HepG2 (cell line): Measurements from ENCODE around the gene CREBBP. TPM values are rescaled to one million over a fixed set of nuclear protein-coding genes. Genes with fewer than 3 reads are reported as not detected.

Experiments used
- ATAC-seq: fragments of 200-7000 bp; cut with Tn5 transposase; 3 replicates; pipeline ENCODE4 v1.9.1; 2020; ENCODE audit warnings: mild to moderate bottlenecking, moderate library complexity
- BruUV-seq: library from RNA; stranded (reverse); fragments of 400-500 nt; replicated peaks from 2 replicates; lab custom pipeline; 2021; lab: Mats Ljungman, UMichigan
- CTCF ChIA-PET: fragments of 300-600 bp; formaldehyde crosslinking; extraction: SDS; loops from one replicate; lab custom pipeline; 2021; ENCODE audit warnings: low total read pairs, inconsistent platforms, low intra/inter-chr PET ratio; lab: Yijun Ruan, JAX
- POLR2A ChIA-PET: fragments of 350-600 bp; sonication (Branson Sonifier 250); formaldehyde crosslinking; loops from one replicate; lab custom pipeline; 2020; ENCODE audit warnings: antibody characterized with exemption, inconsistent platforms; lab: Yijun Ruan, JAX
- DNase-seq: peaks from one replicate; pipeline ENCODE4 v3.0.0-alpha.2; 2015; ENCODE audit warnings: low spot score
- FAIRE-seq: peaks from 3 replicates; lab custom pipeline; 2011; peaks lifted over from hg19 to GRCh38; lab: Jason Lieb, UNC
- H2AFZ ChIP-seq: one replicate; pipeline ENCODE4 v1.6.1; 2011; ENCODE audit warnings: low read length, inconsistent platforms
- H3K27ac ChIP-seq: fragments of 300-600 bp; 3 replicates; pipeline ENCODE4 v1.8.0; 2011; ENCODE audit warnings: mixed run types, mild to moderate bottlenecking, mixed read lengths, low read length, inconsistent platforms; ENCODE audit not compliant: insufficient read depth; ENCODE audit errors: extremely low read length
- H3K27me3 ChIP-seq, 2 experiments: fragments of 200-600 bp in 1 of 2; 2 replicates in 1 of 2; 3 replicates in 1 of 2; pipeline versions ENCODE4 v1.6.0 to v1.8.0; 2011; ENCODE audit warnings: low read length in 2 of 2, mild to moderate bottlenecking in 2 of 2, moderate library complexity in 2 of 2, inconsistent platforms in 1 of 2; ENCODE audit not compliant: insufficient read depth in 2 of 2, control insufficient read depth in 1 of 2
- H3K36me3 ChIP-seq, 2 experiments: fragments of 200-600 bp in 1 of 2; replicated peaks in 1 of 2; 2 replicates in 1 of 2; 3 replicates in 1 of 2; pipeline versions ENCODE4 v1.5.1 to v1.8.0; 2011; ENCODE audit warnings: low read length in 2 of 2, inconsistent platforms in 1 of 2; ENCODE audit not compliant: insufficient read depth in 2 of 2, control insufficient read depth in 1 of 2
- H3K4me1 ChIP-seq: 2 replicates; pipeline ENCODE4 v1.5.1; 2012; ENCODE audit warnings: low read length, inconsistent platforms; ENCODE audit not compliant: insufficient read depth
- H3K4me2 ChIP-seq: 2 replicates; pipeline ENCODE4 v1.6.0; 2011; ENCODE audit warnings: low read depth, low read length, inconsistent platforms
- H3K4me3 ChIP-seq, 3 experiments: fragments of 200-600 bp in 1 of 3; sonication (generic), shearing (Covaris generic) in 1 of 3; replicated peaks in 1 of 3; 2 replicates each; pipeline ENCODE4 v1.5.1; 2011 to 2016; ENCODE audit warnings: low read length in 3 of 3, inconsistent platforms in 2 of 3, low read depth in 2 of 3, mild to moderate bottlenecking in 2 of 3, control low read depth in 1 of 3, mixed read lengths in 1 of 3; ENCODE audit not compliant: insufficient read depth in 1 of 3
- H3K79me2 ChIP-seq: one replicate; pipeline ENCODE4 v1.6.1; 2011; ENCODE audit warnings: low read length, inconsistent platforms; ENCODE audit not compliant: insufficient read depth
- H3K9ac ChIP-seq: 2 replicates; pipeline ENCODE4 v1.6.0; 2011; ENCODE audit warnings: mild to moderate bottlenecking, low read depth, low read length, inconsistent platforms; ENCODE audit not compliant: insufficient read depth
- H3K9me3 ChIP-seq: 2 replicates; pipeline ENCODE4 v1.5.1; 2012; ENCODE audit warnings: mild to moderate bottlenecking, low read length
- H4K20me1 ChIP-seq: 2 replicates; pipeline ENCODE4 v1.6.0; 2011; ENCODE audit warnings: inconsistent platforms, mild to moderate bottlenecking, low read length, moderate library complexity; ENCODE audit not compliant: insufficient read depth
- DNMT3B ChIP-seq: conservative IDR thresholded peaks from 2 replicates; pipeline ENCODE4 v1.6.1; 2016; ENCODE audit warnings: missing biosample characterization, control low read depth
- MEF2D ChIP-seq: sonication (generic); formaldehyde crosslinking; IDR thresholded peaks from 2 replicates; pipeline ENCODE4 v1.5.1; 2020; ENCODE audit warnings: mild to moderate bottlenecking, missing genetic modification reagents
- PHF20 ChIP-seq: sonication (generic); formaldehyde crosslinking; IDR thresholded peaks from 2 replicates; pipeline ENCODE4 v1.5.0; 2020; ENCODE audit warnings: mild to moderate bottlenecking, missing genetic modification reagents
- RBM22 ChIP-seq: fragments of 200-400 bp; formaldehyde crosslinking; optimal IDR thresholded peaks from 2 replicates; pipeline ENCODE3; 2017; ENCODE audit warnings: mild to moderate bottlenecking, low read length, moderate library complexity
- SMC3 ChIP-seq: IDR thresholded peaks from 2 replicates; pipeline ENCODE4 v1.6.1; 2011; ENCODE audit warnings: low read length, improper control_type of control experiment
- ZNF30 ChIP-seq: sonication (generic); formaldehyde crosslinking; IDR thresholded peaks from 2 replicates; pipeline ENCODE4 v1.5.0; 2020; ENCODE audit warnings: mild to moderate bottlenecking, missing genetic modification reagents
- ZNF543 ChIP-seq: sonication (generic); formaldehyde crosslinking; IDR thresholded peaks from 2 replicates; pipeline ENCODE4 v1.4.0; 2020; ENCODE audit warnings: mild to moderate bottlenecking, missing genetic modification reagents
- ZNF670 ChIP-seq: sonication (generic); formaldehyde crosslinking; IDR thresholded peaks from 2 replicates; pipeline ENCODE4 v1.8.0; 2022; ENCODE audit warnings: mild to moderate bottlenecking, missing genetic modification reagents, borderline replicate concordance
- ZNF772 ChIP-seq: sonication (generic); formaldehyde crosslinking; IDR thresholded peaks from 2 replicates; pipeline ENCODE4 v1.5.0; 2020; ENCODE audit warnings: mild to moderate bottlenecking, missing genetic modification reagents
- WGBS: methylation state at CpG from one replicate; pipeline ENCODE4 v1.1.6; 2017; ENCODE audit warnings: low lambda C conversion rate; 5-methylcytosine and 5-hydroxymethylcytosine counted together
- in situ Hi-C: cut with HindIII; loops from 2 replicates; pipeline ENCODE4 v1.10.0; 2017; ENCODE audit warnings: low pct_unique_long_range_greater_than_20kb; ENCODE audit not compliant: extremely low pct_ligation_motif_present
- intact Hi-C: fragments of 100-400 bp; cut with micrococcal nuclease; formaldehyde crosslinking; loops from one replicate; pipeline ENCODE4 v1.10.0; 2022; ENCODE audit not compliant: unreplicated experiment
- polyA plus RNA-seq, 8 experiments: library from polyadenylated mRNA; depleted of rRNA in 3 of 8; stranded (reverse) in 7 of 8; unstranded in 1 of 8; fragments of >200 nt; fragmentation: Illumina TruSeq in 4 of 8; extraction: Trizol in 4 of 8; gene quantifications; 2 replicates each; pipeline versions ENCODE4 v1.2.1 to v1.2.3, GENCODE V29; 2011 to 2016; ENCODE audit warnings: low read depth in 4 of 8, missing spikeins in 1 of 8, mixed read lengths in 1 of 8; ENCODE audit not compliant: insufficient read depth in 1 of 8
- total RNA-seq, 5 experiments: library from RNA; depleted of rRNA; stranded (reverse); fragments of >200 nt; fragmentation: Illumina TruSeq; extraction: Trizol; gene quantifications; 2 replicates each; pipeline ENCODE4 v1.2.3, GENCODE V29; 2016; ENCODE audit warnings: low read depth in 1 of 5
- TF ChIP-seq, protein P1 (sequence below): sonication (generic); formaldehyde crosslinking; IDR thresholded peaks from 2 replicates; pipeline ENCODE4 v1.4.0; 2020; ENCODE audit warnings: missing genetic modification reagents, mild to moderate bottlenecking, borderline replicate concordance

The CREBBP gene
- total and polyA plus RNA-seq, 2 of the 13 experiments (the other 11 are each of a cell fraction or from before 2014, with no cell fraction given), result 5.3 to 10.4 TPM

DNA sequence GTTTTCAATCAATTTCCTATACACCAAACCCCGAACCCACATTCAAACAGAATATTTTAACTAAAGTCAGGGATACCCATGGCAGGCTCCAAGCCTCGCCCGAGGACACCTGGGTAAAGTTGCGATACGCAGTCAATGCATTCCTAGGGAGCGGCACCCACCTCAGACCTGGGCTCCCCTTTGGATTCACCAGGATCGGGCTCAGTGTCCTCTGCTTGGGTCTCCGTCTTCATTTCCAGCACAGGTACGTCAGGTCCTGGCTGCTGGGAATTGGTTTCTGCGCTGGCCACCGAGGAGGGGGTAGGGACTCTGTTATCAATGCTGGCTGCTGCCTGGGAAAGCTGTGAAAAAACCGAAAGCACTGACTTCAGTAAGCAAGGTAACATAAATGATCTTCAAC, 111.5 kb downstream of the CREBBP start:
- Histone ChIP-seq H3K4me3 (no peak overlapping the region), H3K9ac (no peak overlapping the region), H3K9me3 (no peaks in the 10 kb centered on the region)
- 97% methylated on average over 12 of the region's 12 CpGs for WGBS
- intact Hi-C loops, result no loop called here
- no peak for DNase-seq
- no peak for TF ChIP-seq ZNF772 (CRISPR knock-in tag)
- no peak for TF ChIP-seq ZNF543 (CRISPR knock-in tag)
- TF ChIP-seq ZNF670 (CRISPR knock-in tag), result no peak
- peak; percentile 30 for TF ChIP-seq RBM22
- TF ChIP-seq ZNF30, result no peak
- TF ChIP-seq, all 625 proteins: peak for 1
- ChIA-PET POLR2A (no interaction called here), CTCF (no interaction called here)
- Histone ChIP-seq H2AFZ (no peak overlapping the region), H3K4me2 (no peak overlapping the region), H3K36me3 (peaks cover 40 to 84% of the 10 kb centered on the region in 2 experiments), H4K20me1 (no peaks in the 10 kb centered on the region), H3K79me2 (no peaks in the 10 kb centered on the region), H3K27me3 (no peaks in the 10 kb centered on the region), H3K27ac (no peak overlapping the region), H3K4me1 (no peaks in the 10 kb centered on the region)
- ATAC-seq (no peak), FAIRE-seq (no peak)
- in situ Hi-C loops, result no loop called here
- no TSS peak for BruUV-seq

DNA sequence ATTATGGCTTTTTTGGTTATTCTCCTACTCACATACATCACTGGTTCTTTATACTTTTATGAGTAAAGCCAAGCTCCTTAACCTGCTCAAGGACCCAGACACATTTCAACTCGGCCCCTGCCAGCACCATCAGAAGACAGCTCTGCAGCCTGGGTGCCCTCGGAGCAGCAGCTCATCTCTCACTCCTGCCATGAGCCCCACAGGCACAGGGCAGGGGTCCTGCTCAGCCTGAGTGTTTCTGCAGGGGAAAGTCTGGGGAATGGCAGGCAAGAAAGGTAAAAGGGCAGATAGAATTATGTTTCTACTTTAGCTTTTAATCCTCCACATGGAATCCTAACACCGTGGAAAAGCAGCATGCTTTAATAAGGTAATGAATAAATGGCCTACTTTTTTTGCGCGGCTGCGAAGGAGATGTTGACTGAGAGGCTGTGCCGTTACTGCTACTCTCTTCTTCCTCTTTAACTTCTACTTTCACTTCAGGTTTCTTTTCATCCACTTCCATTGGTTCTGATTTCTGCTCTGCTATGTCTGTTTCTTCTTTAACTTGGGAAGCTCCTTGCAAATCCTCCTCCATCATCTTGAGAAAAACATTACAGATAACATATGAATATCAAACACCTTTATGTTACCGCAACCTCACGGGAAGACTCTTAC, 113.1 kb downstream of the CREBBP start:
- no peak overlapping the region for H3K27ac ChIP-seq
- intact Hi-C loops (no loop called here), in situ Hi-C loops (no loop called here)
- H3K4me1 ChIP-seq, result no peaks in the 10 kb centered on the region
- H3K79me2 ChIP-seq, result no peaks in the 10 kb centered on the region
- no peak overlapping the region for H3K9ac ChIP-seq
- WGBS, result 98% methylated on average over 9 of the region's 9 CpGs
- H3K27me3 ChIP-seq, result no peaks in the 10 kb centered on the region
- no TSS peak for BruUV-seq
- DNase-seq, result no peak
- no peak overlapping the region for H3K4me2 ChIP-seq
- TF ChIP-seq, protein P1, sequence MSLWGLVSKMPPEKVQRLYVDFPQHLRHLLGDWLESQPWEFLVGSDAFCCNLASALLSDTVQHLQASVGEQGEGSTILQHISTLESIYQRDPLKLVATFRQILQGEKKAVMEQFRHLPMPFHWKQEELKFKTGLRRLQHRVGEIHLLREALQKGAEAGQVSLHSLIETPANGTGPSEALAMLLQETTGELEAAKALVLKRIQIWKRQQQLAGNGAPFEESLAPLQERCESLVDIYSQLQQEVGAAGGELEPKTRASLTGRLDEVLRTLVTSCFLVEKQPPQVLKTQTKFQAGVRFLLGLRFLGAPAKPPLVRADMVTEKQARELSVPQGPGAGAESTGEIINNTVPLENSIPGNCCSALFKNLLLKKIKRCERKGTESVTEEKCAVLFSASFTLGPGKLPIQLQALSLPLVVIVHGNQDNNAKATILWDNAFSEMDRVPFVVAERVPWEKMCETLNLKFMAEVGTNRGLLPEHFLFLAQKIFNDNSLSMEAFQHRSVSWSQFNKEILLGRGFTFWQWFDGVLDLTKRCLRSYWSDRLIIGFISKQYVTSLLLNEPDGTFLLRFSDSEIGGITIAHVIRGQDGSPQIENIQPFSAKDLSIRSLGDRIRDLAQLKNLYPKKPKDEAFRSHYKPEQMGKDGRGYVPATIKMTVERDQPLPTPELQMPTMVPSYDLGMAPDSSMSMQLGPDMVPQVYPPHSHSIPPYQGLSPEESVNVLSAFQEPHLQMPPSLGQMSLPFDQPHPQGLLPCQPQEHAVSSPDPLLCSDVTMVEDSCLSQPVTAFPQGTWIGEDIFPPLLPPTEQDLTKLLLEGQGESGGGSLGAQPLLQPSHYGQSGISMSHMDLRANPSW (CRISPR knock-in tag), result no peak
- TF ChIP-seq SMC3 (no peak), PHF20 (CRISPR knock-in tag) (no peak), DNMT3B (CRISPR knock-in tag) (no peak), MEF2D (CRISPR knock-in tag) (no peak)
- CTCF ChIA-PET, result no interaction called here
- FAIRE-seq, result no peak
- H3K36me3 ChIP-seq, result peaks cover 40 to 79% of the 10 kb centered on the region in 2 experiments
- no peak overlapping the region for H2AFZ ChIP-seq
- POLR2A ChIA-PET, result no interaction called here
- H4K20me1 ChIP-seq, result no peaks in the 10 kb centered on the region
- H3K4me3 ChIP-seq, result no peak overlapping the region
- H3K9me3 ChIP-seq, result no peaks in the 10 kb centered on the region
- ATAC-seq, result no peak
